ENCODE measurements around the gene IL18R1.

IL18R1 gene

GRCh38 chr2:102401865-102402264 lies 46.3 kb downstream of the IL18R1 start:
- no peak overlapping the region for H3K27ac ChIP-seq (replicated peaks; ENCODE audit: low read length)
- H3K23ac ChIP-seq (ENCODE audit: low read depth, low read length, poor library complexity), result no peak overlapping the region
- no peaks in the 10 kb centered on the region for H3K36me3 ChIP-seq (replicated peaks in 1 of 2; ENCODE audit: control insufficient read depth in 2 of 2, insufficient read depth in 2 of 2, low read length in 2 of 2)
- H2AK5ac ChIP-seq (ENCODE audit: low read depth, low read length), result no peak overlapping the region
- H3K4me2 ChIP-seq (ENCODE audit: insufficient read depth, low read length, poor library complexity, severe bottlenecking), result no peak overlapping the region
- WGBS, 2 donors (ENCODE audit: extremely low coverage in 2 of 2, insufficient read length in 2 of 2, insufficient replicate concordance in 1 of 2), result no CpG with 5 or more reads among the region's 2 CpGs
- H3K4me3 ChIP-seq (ENCODE audit: low read length in 2 of 2), result no peak overlapping the region
- no peak overlapping the region for H4K91ac ChIP-seq (ENCODE audit: low read depth, low read length, poor library complexity)
- no peak overlapping the region for H2BK12ac ChIP-seq (ENCODE audit: low read length)
- no peak overlapping the region for H3K9ac ChIP-seq (ENCODE audit: low read depth, low read length, poor library complexity)
- DNase-seq (ENCODE audit: low spot score), result no peak
- no peaks in the 10 kb centered on the region for H3K4me1 ChIP-seq (ENCODE audit: control insufficient read depth in 2 of 2, insufficient read depth in 1 of 2, low read depth in 1 of 2, low read length in 2 of 2)
- H3K18ac ChIP-seq (ENCODE audit: low read length), result no peak overlapping the region
- H3K79me1 ChIP-seq (ENCODE audit: low read depth, low read length), result no peaks in the 10 kb centered on the region
- no peak overlapping the region for H2AFZ ChIP-seq (ENCODE audit: low read length)
- H3K14ac ChIP-seq (ENCODE audit: low read length), result no peak overlapping the region
- H3K9me3 ChIP-seq (replicated peaks in 1 of 2; ENCODE audit: control insufficient read depth in 2 of 2, insufficient read depth in 1 of 2, low read depth in 1 of 2, low read length in 2 of 2), result no peaks in the 10 kb centered on the region
- no peak overlapping the region for H2BK15ac ChIP-seq (ENCODE audit: low read length)
- H2BK5ac ChIP-seq (ENCODE audit: low read length), result no peak overlapping the region
- H3K4ac ChIP-seq (ENCODE audit: low read length), result no peak overlapping the region
- H4K8ac ChIP-seq (ENCODE audit: low read depth, low read length), result no peak overlapping the region
- no peaks in the 10 kb centered on the region for H3K27me3 ChIP-seq (ENCODE audit: control insufficient read depth in 3 of 3, insufficient read depth in 3 of 3, low read depth in 1 of 3, low read length in 3 of 3)
- H2BK120ac ChIP-seq (ENCODE audit: low read depth, low read length), result no peak overlapping the region

- no peaks in the 10 kb centered on the region for H3K27me3 ChIP-seq (ENCODE audit: control insufficient read depth in 3 of 3, insufficient read depth in 3 of 3, low read depth in 1 of 3, low read length in 3 of 3)
Measured at GRCh38 chr2:102410952-102411351, 55.4 kb downstream of the IL18R1 start.

GRCh38 chr2:102412199-102412598 lies 56.6 kb downstream of the IL18R1 start:
- Histone ChIP-seq H3K27ac (replicated peaks; ENCODE audit: low read length) (no peak overlapping the region), H2BK5ac (ENCODE audit: low read length) (no peak overlapping the region), H3K23ac (ENCODE audit: low read depth, low read length, poor library complexity) (no peak overlapping the region), H3K9ac (ENCODE audit: low read depth, low read length, poor library complexity) (no peak overlapping the region), H3K27me3 (ENCODE audit: control insufficient read depth in 3 of 3, insufficient read depth in 3 of 3, low read depth in 1 of 3, low read length in 3 of 3) (no peaks in the 10 kb centered on the region), H4K8ac (ENCODE audit: low read depth, low read length) (no peak overlapping the region), H2AK5ac (ENCODE audit: low read depth, low read length) (no peak overlapping the region), H3K4me1 (ENCODE audit: control insufficient read depth in 2 of 2, insufficient read depth in 1 of 2, low read depth in 1 of 2, low read length in 2 of 2) (no peaks in the 10 kb centered on the region), H2AFZ (ENCODE audit: low read length) (no peak overlapping the region), H4K91ac (ENCODE audit: low read depth, low read length, poor library complexity) (no peak overlapping the region), H3K4ac (ENCODE audit: low read length) (no peak overlapping the region), H3K79me1 (ENCODE audit: low read depth, low read length) (no peaks in the 10 kb centered on the region), H2BK120ac (ENCODE audit: low read depth, low read length) (no peak overlapping the region), H2BK15ac (ENCODE audit: low read length) (no peak overlapping the region), H3K4me3 (ENCODE audit: low read length in 2 of 2) (no peak overlapping the region), H3K9me3 (replicated peaks in 1 of 2; ENCODE audit: control insufficient read depth in 2 of 2, insufficient read depth in 1 of 2, low read depth in 1 of 2, low read length in 2 of 2) (no peaks in the 10 kb centered on the region), H2BK12ac (ENCODE audit: low read length) (no peak overlapping the region), H3K4me2 (ENCODE audit: insufficient read depth, low read length, poor library complexity, severe bottlenecking) (no peak overlapping the region), H3K14ac (ENCODE audit: low read length) (no peak overlapping the region), H3K18ac (ENCODE audit: low read length) (no peak overlapping the region), H3K36me3 (replicated peaks in 1 of 2; ENCODE audit: control insufficient read depth in 2 of 2, insufficient read depth in 2 of 2, low read length in 2 of 2) (no peaks in the 10 kb centered on the region)
- WGBS, 2 donors (ENCODE audit: extremely low coverage in 2 of 2, insufficient read length in 2 of 2, insufficient replicate concordance in 1 of 2), result no CpG with 5 or more reads among the region's 3 CpGs
- no peak for DNase-seq (ENCODE audit: low spot score)

More at GRCh38 chr2:102410952-102411351, 55.4 kb downstream of the IL18R1 start:
- no peak overlapping the region for H2BK15ac ChIP-seq (ENCODE audit: low read length)
- H3K4me2 ChIP-seq (ENCODE audit: insufficient read depth, low read length, poor library complexity, severe bottlenecking), result no peak overlapping the region
- H4K91ac ChIP-seq (ENCODE audit: low read depth, low read length, poor library complexity), result no peak overlapping the region
- H3K9ac ChIP-seq (ENCODE audit: low read depth, low read length, poor library complexity), result no peak overlapping the region
- no peak overlapping the region for H3K18ac ChIP-seq (ENCODE audit: low read length)
- no peaks in the 10 kb centered on the region for H3K79me1 ChIP-seq (ENCODE audit: low read depth, low read length)
- no CpG with 5 or more reads among the region's 3 CpGs for WGBS, 2 donors (ENCODE audit: extremely low coverage in 2 of 2, insufficient read length in 2 of 2, insufficient replicate concordance in 1 of 2)
- H2BK5ac ChIP-seq (ENCODE audit: low read length), result no peak overlapping the region
- H2BK120ac ChIP-seq (ENCODE audit: low read depth, low read length), result no peak overlapping the region
- no peak overlapping the region for H3K4me3 ChIP-seq (ENCODE audit: low read length in 2 of 2)
- DNase-seq (ENCODE audit: low spot score), result no peak
- no peak overlapping the region for H3K14ac ChIP-seq (ENCODE audit: low read length)
- H2AFZ ChIP-seq (ENCODE audit: low read length), result no peak overlapping the region
- no peak overlapping the region for H2AK5ac ChIP-seq (ENCODE audit: low read depth, low read length)
- H3K9me3 ChIP-seq (replicated peaks in 1 of 2; ENCODE audit: control insufficient read depth in 2 of 2, insufficient read depth in 1 of 2, low read depth in 1 of 2, low read length in 2 of 2), result no peaks in the 10 kb centered on the region
- no peak overlapping the region for H3K27ac ChIP-seq (replicated peaks; ENCODE audit: low read length)
- H3K4ac ChIP-seq (ENCODE audit: low read length), result no peak overlapping the region
- H3K4me1 ChIP-seq (ENCODE audit: control insufficient read depth in 2 of 2, insufficient read depth in 1 of 2, low read depth in 1 of 2, low read length in 2 of 2), result no peaks in the 10 kb centered on the region
- H2BK12ac ChIP-seq (ENCODE audit: low read length), result no peak overlapping the region
- H3K36me3 ChIP-seq (replicated peaks in 1 of 2; ENCODE audit: control insufficient read depth in 2 of 2, insufficient read depth in 2 of 2, low read length in 2 of 2), result no peaks in the 10 kb centered on the region
- no peak overlapping the region for H4K8ac ChIP-seq (ENCODE audit: low read depth, low read length)
- no peak overlapping the region for H3K23ac ChIP-seq (ENCODE audit: low read depth, low read length, poor library complexity)

- no peak overlapping the region for H3K4me3 ChIP-seq (ENCODE audit: low read length in 2 of 2)
- no peak overlapping the region for H2AFZ ChIP-seq (ENCODE audit: low read length)
- no peak for DNase-seq (ENCODE audit: low spot score)
- no peak overlapping the region for H2AK5ac ChIP-seq (ENCODE audit: low read depth, low read length)
- no peak overlapping the region for H4K91ac ChIP-seq (ENCODE audit: low read depth, low read length, poor library complexity)
- no peak overlapping the region for H3K4ac ChIP-seq (ENCODE audit: low read length)
- no peak overlapping the region for H3K14ac ChIP-seq (ENCODE audit: low read length)
- H3K36me3 ChIP-seq (replicated peaks in 1 of 2; ENCODE audit: control insufficient read depth in 2 of 2, insufficient read depth in 2 of 2, low read length in 2 of 2), result no peaks in the 10 kb centered on the region
- H3K18ac ChIP-seq (ENCODE audit: low read length), result no peak overlapping the region
- no peak overlapping the region for H2BK15ac ChIP-seq (ENCODE audit: low read length)
- no peak overlapping the region for H3K23ac ChIP-seq (ENCODE audit: low read depth, low read length, poor library complexity)
- no peak overlapping the region for H3K4me2 ChIP-seq (ENCODE audit: insufficient read depth, low read length, poor library complexity, severe bottlenecking)
- no peak overlapping the region for H2BK12ac ChIP-seq (ENCODE audit: low read length)
- no peak overlapping the region for H3K27ac ChIP-seq (replicated peaks; ENCODE audit: low read length)
- H2BK5ac ChIP-seq (ENCODE audit: low read length), result no peak overlapping the region
- H3K4me1 ChIP-seq (ENCODE audit: control insufficient read depth in 2 of 2, insufficient read depth in 1 of 2, low read depth in 1 of 2, low read length in 2 of 2), result no peaks in the 10 kb centered on the region
- H3K9ac ChIP-seq (ENCODE audit: low read depth, low read length, poor library complexity), result no peak overlapping the region
- no CpG with 5 or more reads among the region's 1 CpG for whole genome bisulfite sequencing, 2 donors (ENCODE audit: extremely low coverage in 2 of 2, insufficient read length in 2 of 2, insufficient replicate concordance in 1 of 2)
- peaks cover 0 to 4% (median 0%) of the 10 kb centered on the region in 3 experiments for H3K27me3 ChIP-seq (ENCODE audit: control insufficient read depth in 3 of 3, insufficient read depth in 3 of 3, low read depth in 1 of 3, low read length in 3 of 3)
- no peaks in the 10 kb centered on the region for H3K79me1 ChIP-seq (ENCODE audit: low read depth, low read length)
- no peak overlapping the region for H2BK120ac ChIP-seq (ENCODE audit: low read depth, low read length)
- no peak overlapping the region for H4K8ac ChIP-seq (ENCODE audit: low read depth, low read length)
- H3K9me3 ChIP-seq (replicated peaks in 1 of 2; ENCODE audit: control insufficient read depth in 2 of 2, insufficient read depth in 1 of 2, low read depth in 1 of 2, low read length in 2 of 2), result no peaks in the 10 kb centered on the region
Measured at GRCh38 chr2:102417946-102418345, 62.4 kb downstream of the IL18R1 start.
